Breast epithelium (tissue), 4 donors: ENCODE measurements around the gene VAMP7. TPM values are rescaled to one million over a fixed set of nuclear protein-coding genes. Genes with fewer than 3 reads are reported as not detected.

Source experiments
- DNase-seq, 2 donors: peaks; one replicate each; pipeline ENCODE4 v3.0.0-alpha.2; 2019; ENCODE audit warnings: low spot score in 2 of 2
- H3K27ac ChIP-seq, 2 donors: fragments of 200-600 bp; sonication (generic) in 1 of 2; one replicate each; pipeline ENCODE4 v1.5.1; 2016 to 2019; ENCODE audit warnings: mild to moderate bottlenecking in 1 of 2
- H3K27me3 ChIP-seq, 2 donors: fragments of 200-600 bp; sonication (generic) in 1 of 2; one replicate each; pipeline versions ENCODE4 v1.5.1 to v1.6.0; 2017 to 2019; ENCODE audit warnings: control low read depth in 1 of 2, mild to moderate bottlenecking in 1 of 2
- H3K36me3 ChIP-seq: fragments of 200-600 bp; one replicate; pipeline ENCODE4 v1.5.1; 2019
- H3K4me1 ChIP-seq, 2 donors: fragments of 200-600 bp; sonication (generic); one replicate each; pipeline ENCODE4 v1.5.1; 2016 to 2019; ENCODE audit warnings: control low read depth in 1 of 2
- H3K4me3 ChIP-seq, 3 donors: fragments of 200-600 bp; sonication (generic); 1 replicate in 2 of 3; 2 replicates in 1 of 3; pipeline ENCODE4 v1.5.1; 2016 to 2019; ENCODE audit warnings: mild to moderate bottlenecking in 3 of 3, moderate library complexity in 2 of 3
- H3K9me3 ChIP-seq, 2 donors: fragments of 200-600 bp; sonication (generic) in 1 of 2; one replicate each; pipeline ENCODE4 v1.5.1; 2016 to 2019; ENCODE audit warnings: control low read depth in 1 of 2
- CTCF ChIP-seq, 3 donors: fragments of 450-650 bp; IDR thresholded peaks; one replicate each; pipeline ENCODE4 v1.5.1; 2016 to 2017; ENCODE audit warnings: antibody characterized with exemption in 3 of 3, mild to moderate bottlenecking in 3 of 3, moderate library complexity in 3 of 3
- POLR2A ChIP-seq: fragments of 450-650 bp; IDR thresholded peaks from one replicate; pipeline ENCODE4 v1.6.1; 2016; ENCODE audit warnings: antibody characterized with exemption, mild to moderate bottlenecking, moderate library complexity
- POLR2AphosphoS5 ChIP-seq, 3 donors: sonication (generic); formaldehyde crosslinking; IDR thresholded peaks; one replicate each; pipeline ENCODE4 v1.6.1; 2017; ENCODE audit warnings: antibody characterized with exemption in 3 of 3
- intact Hi-C: fragments of 100-400 bp; cut with DNase I; formaldehyde crosslinking; loops from one replicate; pipeline ENCODE4 v1.15.1; 2023; ENCODE audit warnings: low total_unique reads
- total RNA-seq, 3 donors: library from RNA; depleted of rRNA; stranded (reverse); fragments of >200 nt; gene quantifications; one replicate each; pipeline ENCODE4 v1.1.0, GENCODE V29; 2016

VAMP7 gene
- total RNA-seq, 3 donors from 2014 or later = 29.2 to 41.6 (median 35.3) TPM

- Histone ChIP-seq H3K27me3 (no peaks in the 10 kb centered on the region), H3K4me1 (no peaks in the 10 kb centered on the region), H3K27ac (no peak overlapping the region), H3K9me3 (no peaks in the 10 kb centered on the region), H3K4me3 (no peak overlapping the region), H3K36me3 (no peaks in the 10 kb centered on the region)
- TF ChIP-seq CTCF (IDR thresholded peaks at IDR 0.05) = no peak
- TF ChIP-seq POLR2AphosphoS5 (IDR thresholded peaks at IDR 0.05) = no peak
- TF ChIP-seq POLR2A = no peak
- intact Hi-C loops = no loop called here
- DNase-seq = no peak
Observed at GRCh38 chrX:155956649-155957048, 75.5 kb downstream of the VAMP7 start.

- H3K4me1 ChIP-seq = no peaks in the 10 kb centered on the region
- no peak overlapping the region for H3K27ac ChIP-seq
- no peaks in the 10 kb centered on the region for H3K36me3 ChIP-seq
- no peak for DNase-seq
- H3K4me3 ChIP-seq = no peak overlapping the region
- no peaks in the 10 kb centered on the region for H3K9me3 ChIP-seq
- H3K27me3 ChIP-seq = no peaks in the 10 kb centered on the region
- intact Hi-C loops = no loop called here
- TF ChIP-seq POLR2A (no peak), POLR2AphosphoS5 (IDR thresholded peaks at IDR 0.05) (no peak), CTCF (IDR thresholded peaks at IDR 0.05) (no peak)
Observed at GRCh38 chrX:155957843-155958242, 76.7 kb downstream of the VAMP7 start.

- no peak for TF ChIP-seq CTCF (IDR thresholded peaks at IDR 0.05)
- no peak for TF ChIP-seq POLR2AphosphoS5 (IDR thresholded peaks at IDR 0.05)
- TF ChIP-seq POLR2A = no peak
- no peak for DNase-seq
- H3K27ac ChIP-seq = no peak overlapping the region
- H3K27me3 ChIP-seq = no peaks in the 10 kb centered on the region
- no peak overlapping the region for H3K4me3 ChIP-seq
- no peaks in the 10 kb centered on the region for H3K4me1 ChIP-seq
- H3K9me3 ChIP-seq = peaks cover 0 to 10% of the 10 kb centered on the region in 2 donors
- no peaks in the 10 kb centered on the region for H3K36me3 ChIP-seq
- intact Hi-C loops = no loop called here
Observed at GRCh38 chrX:155959018-155959587, 78.0 kb downstream of the VAMP7 start.

- Histone ChIP-seq H3K27ac (no peak overlapping the region), H3K27me3 (no peaks in the 10 kb centered on the region), H3K36me3 (no peaks in the 10 kb centered on the region), H3K9me3 (peaks cover 0 to 13% of the 10 kb centered on the region in 2 donors), H3K4me1 (no peaks in the 10 kb centered on the region), H3K4me3 (no peak overlapping the region)
- no peak for DNase-seq
- no peak for TF ChIP-seq POLR2AphosphoS5 (IDR thresholded peaks at IDR 0.05)
- no peak for TF ChIP-seq CTCF (IDR thresholded peaks at IDR 0.05)
- TF ChIP-seq POLR2A = no peak
- intact Hi-C loops = no loop called here
Observed at GRCh38 chrX:155962906-155963305, 81.8 kb downstream of the VAMP7 start.

DNA sequence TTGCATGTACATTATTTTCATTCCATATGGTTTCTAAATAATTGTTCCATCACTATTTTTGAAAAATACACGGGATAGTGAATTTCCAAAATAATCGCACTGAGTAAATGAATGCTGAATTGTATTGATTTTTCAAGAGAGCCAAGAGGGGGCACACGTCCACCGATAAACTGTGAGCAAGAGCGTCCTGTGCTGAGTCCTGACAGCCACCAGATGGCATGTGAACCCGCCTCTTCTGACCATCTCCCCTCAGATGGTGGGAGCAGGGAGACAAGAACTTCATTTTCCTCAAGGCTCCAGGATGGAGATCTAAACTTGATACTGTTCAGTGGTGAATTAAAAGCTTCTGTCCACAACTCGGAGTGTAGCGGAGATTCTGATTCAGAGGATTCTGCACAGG is 85.7 kb downstream of the VAMP7 start:
- no peak for DNase-seq
- H3K27me3 ChIP-seq = no peaks in the 10 kb centered on the region
- peaks cover 0 to 13% of the 10 kb centered on the region in 2 donors for H3K9me3 ChIP-seq
- H3K36me3 ChIP-seq = no peaks in the 10 kb centered on the region
- no peak overlapping the region for H3K4me3 ChIP-seq
- intact Hi-C loops = no loop called here
- H3K27ac ChIP-seq = no peak overlapping the region
- TF ChIP-seq POLR2A = no peak
- TF ChIP-seq POLR2AphosphoS5 (IDR thresholded peaks at IDR 0.05) = no peak
- TF ChIP-seq CTCF (IDR thresholded peaks at IDR 0.05) = no peak
- H3K4me1 ChIP-seq = no peaks in the 10 kb centered on the region
